Right ventricle myocardium superior (tissue), 1 donor: Measurements from ENCODE around the gene UPK1B. TPM values are rescaled to one million over a fixed set of nuclear protein-coding genes. Genes with fewer than 3 reads are reported as not detected.
A peak's percentile ranks its signal among the peaks of the same experiment; 100 is the strongest.

Experiments
- ATAC-seq: fragments of 200-7000 bp; cut with Tn5 transposase; one replicate; pipeline ENCODE4 v1.9.1; 2020; ENCODE audit warnings: mild to moderate bottlenecking; ENCODE audit not compliant: poor library complexity
- DNase-seq: peaks from one replicate; pipeline ENCODE4 v3.0.0-alpha.2; 2020
- intact Hi-C: fragments of 100-400 bp; cut with DNase I; formaldehyde crosslinking; loops from one replicate; pipeline ENCODE4 v1.11.2; 2022
- total RNA-seq: library from RNA; stranded (reverse); fragmentation: NEBNext Ultra II Directional; extraction: Animal tissue kit (Norgen Biotek cat#: 25700); gene quantifications from one replicate; pipeline ENCODE4 v1.2.1, GENCODE V29; 2021
- donor health status: DM: no; HTN: yes; CAD: no; lungs with severe emphysema.

UPK1B gene
- total RNA-seq, 1 donor from 2014 or later, result not detected

- DNase-seq, result no peak
- intact Hi-C loops, result no loop called here
- no peak for ATAC-seq
Measured at GRCh38 chr3:119170821-119171220, 2.6 kb upstream of the UPK1B start.

DNA sequence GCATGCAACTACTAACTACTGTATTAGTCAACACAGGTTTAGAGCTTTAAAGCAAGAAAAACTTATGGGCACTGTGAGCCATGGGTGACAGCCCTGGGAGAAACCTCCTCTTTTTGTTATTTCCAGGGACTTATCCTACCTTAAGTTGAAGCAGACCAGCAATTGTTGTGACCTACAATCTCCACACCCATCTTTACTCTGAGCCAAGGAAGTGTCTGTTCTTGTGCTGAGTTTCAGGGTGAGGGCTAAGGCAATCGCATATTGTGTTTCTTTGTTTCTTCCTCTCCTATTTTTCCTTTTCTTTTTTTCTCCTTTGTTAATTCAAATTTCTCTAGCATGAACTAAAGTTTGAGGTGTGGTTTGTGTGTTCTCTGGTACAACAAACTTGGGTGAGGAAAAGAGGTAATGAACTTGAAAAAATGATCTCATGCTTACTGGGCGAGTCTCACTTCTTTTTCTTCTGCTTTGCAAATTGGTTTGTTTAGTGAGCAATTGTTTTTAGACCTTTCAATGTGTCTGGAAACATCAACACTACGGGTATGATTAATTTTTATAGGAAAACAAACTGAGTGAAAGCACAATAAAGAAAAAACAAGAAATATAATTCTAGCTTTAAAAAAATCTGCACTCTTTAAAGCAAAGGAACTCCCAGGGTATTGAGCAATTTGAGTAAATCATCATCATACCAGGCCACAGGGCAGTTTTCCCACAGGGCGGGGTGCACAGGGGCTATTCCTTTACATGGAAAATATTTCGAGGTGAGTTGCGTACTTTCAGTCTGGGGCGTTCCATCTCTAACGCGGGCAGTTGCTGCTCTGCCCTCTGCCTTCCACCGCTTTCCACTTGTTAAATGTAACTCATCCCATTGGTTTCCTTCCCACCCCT, 2.7 kb downstream of the UPK1B start:
- no peak for ATAC-seq
- intact Hi-C loops, result no loop called here
- DNase-seq, result no peak

- intact Hi-C loops, result no loop called here
- ATAC-seq (no peak), DNase-seq (no peak)
Measured at GRCh38 chr3:119176778-119177177, 3.4 kb downstream of the UPK1B start.

- no peak for ATAC-seq
- intact Hi-C loops, result no loop called here
- no peak for DNase-seq
Measured at GRCh38 chr3:119177321-119177720, 3.9 kb downstream of the UPK1B start.

- ATAC-seq (no peak), DNase-seq (no peak)
- intact Hi-C loops, result no loop called here
Measured at GRCh38 chr3:119181765-119182164, 8.4 kb downstream of the UPK1B start.

DNA sequence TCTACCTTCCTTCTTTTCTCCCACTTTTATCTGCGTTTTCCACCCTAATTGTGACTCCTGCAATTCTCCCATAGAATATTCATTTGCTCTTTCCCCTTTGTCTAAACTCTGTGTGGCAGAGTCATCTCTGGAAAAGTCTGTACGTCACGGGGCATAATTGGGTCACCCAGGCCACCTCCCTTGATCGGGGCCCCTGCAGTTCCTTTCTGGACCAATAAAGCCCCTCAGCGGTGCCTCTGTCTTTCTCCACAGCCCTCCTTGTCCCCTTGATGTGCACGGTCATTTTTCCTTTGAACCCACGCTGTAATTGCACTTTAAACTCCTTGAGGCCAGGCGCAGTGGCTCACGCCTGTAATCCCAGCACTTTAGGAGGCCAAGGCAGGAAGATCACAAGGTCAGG, 10.7 kb downstream of the UPK1B start:
- DNase-seq (no peak), ATAC-seq (no peak)
- intact Hi-C loops, result no loop called here

GRCh38 chr3:119184796-119185570, 11.6 kb downstream of the UPK1B start:
- intact Hi-C loops, result no loop called here
- DNase-seq (no peak), ATAC-seq (no peak)

GRCh38 chr3:119187266-119187665, 13.9 kb downstream of the UPK1B start:
- ATAC-seq (no peak), DNase-seq (no peak)
- intact Hi-C loops, result no loop called here

- ATAC-seq (no peak), DNase-seq (no peak)
- intact Hi-C loops, result no loop called here
Measured at GRCh38 chr3:119191800-119192199, 18.4 kb downstream of the UPK1B start.

DNA sequence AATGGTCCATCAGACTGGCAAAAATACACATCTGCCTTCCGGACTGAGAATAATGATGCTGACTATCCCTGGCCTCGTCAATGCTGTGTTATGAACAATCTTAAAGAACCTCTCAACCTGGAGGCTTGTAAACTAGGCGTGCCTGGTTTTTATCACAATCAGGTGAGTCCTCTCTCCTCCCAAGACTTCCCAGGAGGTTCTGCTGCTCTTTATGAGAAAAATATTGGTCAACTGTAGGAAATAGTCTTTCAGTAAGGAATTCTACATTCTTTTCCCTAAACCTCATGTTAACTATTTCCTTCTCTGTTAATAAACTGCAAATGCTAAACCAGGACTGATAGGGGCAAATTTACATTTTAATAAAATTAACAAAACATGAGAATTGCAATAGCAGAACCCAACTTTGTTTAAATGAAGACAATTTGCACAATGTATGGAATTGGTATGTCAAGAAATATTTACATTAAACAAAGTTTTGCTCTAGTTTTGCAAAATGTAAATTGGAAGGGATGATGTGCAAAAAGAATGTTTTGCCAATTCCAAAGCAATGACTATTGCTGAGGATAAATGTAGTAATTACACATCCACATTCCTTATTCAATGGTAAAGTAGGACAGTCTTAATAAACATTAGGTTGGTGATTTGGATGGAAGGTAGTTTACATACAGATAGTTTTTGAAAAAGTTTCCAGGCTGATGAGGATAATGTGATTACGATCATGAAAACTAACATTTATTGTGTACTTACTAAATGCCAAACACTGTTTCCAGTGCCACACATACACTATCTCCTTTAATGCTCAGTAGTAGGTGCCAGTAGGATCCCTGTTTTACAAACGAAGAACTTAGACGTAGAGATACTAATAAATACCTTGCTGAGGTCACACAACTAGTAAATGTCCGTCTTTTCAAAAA, 21.1 kb downstream of the UPK1B start:
- intact Hi-C loops, result no loop called here
- DNase-seq (no peak), ATAC-seq (no peak)

DNA sequence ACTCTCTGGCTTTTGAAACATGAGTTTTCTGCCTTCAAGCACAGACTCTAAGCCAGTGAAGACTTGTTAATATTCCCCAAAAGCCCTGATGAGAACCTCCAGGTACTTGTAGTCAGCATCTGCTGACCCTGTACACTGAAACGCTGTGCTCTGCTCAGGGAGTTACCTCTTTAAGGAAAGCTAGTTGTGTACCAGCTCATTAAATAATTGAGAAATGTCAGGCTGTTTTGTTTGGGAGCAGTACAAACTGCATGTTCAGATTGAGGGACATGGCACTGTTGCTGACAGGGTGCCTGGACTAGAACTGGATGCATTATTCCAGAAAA, 21.7 kb downstream of the UPK1B start:
- intact Hi-C loops, result no loop called here
- DNase-seq (no peak), ATAC-seq (no peak)

DNA sequence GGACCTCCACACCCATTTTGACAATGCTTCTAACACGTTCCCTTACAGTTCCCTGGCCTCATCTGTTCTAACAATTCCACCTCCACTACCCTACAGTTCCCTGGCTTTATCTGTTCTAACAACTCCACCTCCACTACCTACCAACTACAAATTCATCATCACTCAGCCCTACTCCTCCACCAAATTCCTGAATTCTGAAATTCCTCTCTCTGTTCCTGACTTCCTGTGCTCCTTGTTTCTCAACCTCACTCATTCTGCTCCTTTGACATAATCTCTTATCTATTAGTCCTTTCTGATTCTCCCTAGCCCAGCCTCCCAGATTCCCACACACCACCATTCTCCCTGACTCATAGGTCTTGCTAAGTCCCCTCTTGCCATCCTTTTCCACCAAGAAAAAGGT, 22.5 kb downstream of the UPK1B start:
- no peak for ATAC-seq
- intact Hi-C loops, result no loop called here
- no peak for DNase-seq

DNA sequence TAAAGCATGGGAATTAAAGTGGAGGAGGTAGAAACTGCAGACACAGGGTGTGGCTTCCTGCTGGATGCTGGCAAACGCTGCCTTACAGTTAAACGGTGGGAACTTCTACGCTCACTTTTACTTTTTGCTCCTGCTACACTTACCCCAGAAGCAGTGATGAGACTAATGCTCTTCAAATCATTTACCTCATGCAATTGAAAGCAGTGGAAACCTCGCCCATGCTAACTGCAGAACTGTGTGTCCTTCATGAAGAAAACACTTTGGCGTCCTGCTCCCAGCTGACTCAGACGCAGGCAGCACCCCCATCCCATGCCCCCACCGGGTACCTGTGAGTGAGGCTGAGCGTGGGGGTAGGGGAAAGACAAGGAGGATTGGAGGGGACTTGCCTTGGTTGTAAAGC, 31.8 kb downstream of the UPK1B start:
- no peak for ATAC-seq
- no peak for DNase-seq
- intact Hi-C loops, result no loop called here

DNA sequence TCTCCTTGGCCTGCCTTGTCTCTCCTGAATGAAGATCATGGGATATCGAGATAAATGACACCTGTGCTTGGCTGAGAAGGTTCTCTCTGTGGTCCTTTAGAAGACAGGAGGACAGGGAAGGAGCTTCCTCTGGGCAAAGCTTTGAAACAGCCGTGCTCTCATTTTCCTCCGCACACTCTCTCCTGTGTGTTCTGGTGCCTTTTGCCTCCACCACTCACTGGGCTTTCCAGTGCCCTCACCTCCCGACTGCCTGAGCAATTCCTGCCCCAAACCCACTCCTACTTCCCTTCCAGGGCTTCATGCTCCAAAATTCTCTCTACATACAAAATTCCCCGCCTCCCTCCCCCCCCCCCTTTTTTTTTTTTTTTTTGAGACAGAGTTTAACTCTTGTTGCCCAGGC, 32.3 kb downstream of the UPK1B start:
- intact Hi-C loops, result no loop called here
- DNase-seq (no peak), ATAC-seq (no peak)

GRCh38 chr3:119206611-119207511, 33.5 kb downstream of the UPK1B start:
- peak; percentile 79 for ATAC-seq
- intact Hi-C loops, result no loop called here
- no peak for DNase-seq

GRCh38 chr3:119207512-119207875, 34.1 kb downstream of the UPK1B start:
- no peak for DNase-seq
- no peak for ATAC-seq
- intact Hi-C loops, result no loop called here

DNA sequence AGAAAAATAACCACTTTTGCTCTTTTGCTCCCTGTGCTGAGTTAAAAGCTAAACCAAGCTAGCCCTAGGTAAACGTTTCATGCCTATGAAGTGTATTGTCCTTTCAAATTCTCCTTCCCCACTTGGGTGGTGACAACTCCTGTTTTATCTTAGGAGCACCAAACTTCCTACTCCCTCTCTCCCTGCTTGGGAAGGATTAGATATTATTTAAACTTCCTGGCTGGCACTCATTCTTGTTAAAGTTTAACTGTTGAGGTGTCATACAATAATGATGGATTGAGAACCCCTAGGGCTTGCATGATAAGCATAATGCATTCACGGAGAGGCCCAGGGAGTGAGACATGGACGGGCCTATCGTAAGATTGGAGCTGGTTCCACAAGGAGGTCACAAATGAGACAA, 37.8 kb downstream of the UPK1B start:
- intact Hi-C loops, result no loop called here
- ATAC-seq (no peak), DNase-seq (no peak)

DNA sequence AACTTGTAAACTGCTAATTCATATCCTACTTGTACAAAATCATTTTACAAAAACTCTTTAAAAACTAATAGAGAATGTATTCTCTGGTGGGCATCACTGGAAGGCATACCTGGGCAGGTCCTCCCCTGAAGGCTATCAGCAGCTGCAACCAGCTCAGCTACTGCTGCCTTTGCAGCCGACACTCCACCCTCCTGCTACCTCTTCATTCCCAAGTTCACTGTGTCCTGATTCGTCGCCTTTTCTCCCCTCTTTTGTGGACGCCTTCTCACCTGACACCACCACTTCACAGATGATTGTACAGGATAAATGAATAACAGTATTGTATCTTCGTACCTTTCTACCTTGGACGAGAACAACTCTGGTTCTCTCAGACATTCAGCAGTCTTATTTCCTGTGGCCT, 38.4 kb downstream of the UPK1B start:
- DNase-seq, result no peak
- intact Hi-C loops, result no loop called here

More for the DNA sequence above, 38.4 kb downstream of the UPK1B start:
- no peak for ATAC-seq
